ENCODE data around the gene C1orf115. TPM values are rescaled to one million over a fixed set of nuclear protein-coding genes. Genes with fewer than 3 reads are reported as not detected.

The C1orf115 gene
- total RNA-seq, 1 experiment from 2014 or later: 5.1 TPM

- DNase-seq: no peak
- Mint-ChIP-seq H3K27ac (ENCODE audit: unreplicated experiment) (no peak overlapping the region), H3K36me3 (ENCODE audit: insufficient read depth, unreplicated experiment) (no peaks in the 10 kb centered on the region), H3K4me3 (ENCODE audit: low read depth, unreplicated experiment) (no peak overlapping the region), H3K27me3 (ENCODE audit: unreplicated experiment) (no peaks in the 10 kb centered on the region), H3K4me1 (ENCODE audit: low read depth, unreplicated experiment) (peaks cover 7% of the 10 kb centered on the region), H3K9me3 (ENCODE audit: low read depth, unreplicated experiment) (no peaks in the 10 kb centered on the region)
- BruUV-seq (replicated peaks): no TSS peak
- TF ChIP-seq CTCF (IDR thresholded peaks at IDR 0.05; ENCODE audit: unreplicated experiment): no peak
- CTCF ChIA-PET: no interaction called here
- intact Hi-C loops (cut with micrococcal nuclease; ENCODE audit: unreplicated experiment): no loop called here
Observed at GRCh38 chr1:220742520-220742919, 52.4 kb downstream of the C1orf115 start.

DNA sequence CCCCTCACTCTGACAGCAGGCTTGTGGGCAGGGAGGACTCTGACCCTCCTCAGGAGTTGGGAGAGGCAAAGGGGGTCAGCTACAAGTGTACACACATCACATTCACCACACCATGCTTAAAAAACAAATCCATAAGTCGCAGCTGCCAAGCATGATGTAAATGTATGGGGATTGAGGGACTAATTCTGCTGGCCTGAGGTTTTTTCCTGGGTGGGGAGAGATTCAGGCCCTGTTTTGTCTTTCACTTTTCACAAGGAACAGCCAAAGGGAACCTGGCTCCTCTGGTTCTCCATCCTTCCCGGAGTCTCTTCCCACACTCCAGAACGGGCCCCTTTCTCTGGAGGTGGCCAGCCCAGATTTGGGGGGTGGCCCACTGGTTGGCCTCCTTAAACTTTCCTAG lies 56.7 kb downstream of the C1orf115 start:
- intact Hi-C loops (cut with micrococcal nuclease; ENCODE audit: unreplicated experiment): no loop called here
- TF ChIP-seq CTCF (IDR thresholded peaks at IDR 0.05; ENCODE audit: unreplicated experiment): no peak
- CTCF ChIA-PET: interaction anchor here (1.0 to 3.1 kb wide), 2 partner anchors 13 to 30 kb away, joined by 3 to 26 read pairs; no protein-coding TSS in a partner anchor
- no peaks in the 10 kb centered on the region for H3K9me3 Mint-ChIP-seq (ENCODE audit: low read depth, unreplicated experiment)
- DNase-seq: no peak
- peak overlapping the region; percentile 66 for H3K27ac Mint-ChIP-seq (ENCODE audit: unreplicated experiment)
- H3K36me3 Mint-ChIP-seq (ENCODE audit: insufficient read depth, unreplicated experiment): peaks cover 13% of the 10 kb centered on the region
- H3K27me3 Mint-ChIP-seq (ENCODE audit: unreplicated experiment): no peaks in the 10 kb centered on the region
- H3K4me1 Mint-ChIP-seq (ENCODE audit: low read depth, unreplicated experiment): peaks cover 24% of the 10 kb centered on the region
- H3K4me3 Mint-ChIP-seq (ENCODE audit: low read depth, unreplicated experiment): peak overlapping the region; percentile 91
- BruUV-seq (replicated peaks): no TSS peak

GRCh38 chr1:220747437-220748088 lies 57.4 kb downstream of the C1orf115 start:
- Mint-ChIP-seq H3K4me1 (ENCODE audit: low read depth, unreplicated experiment) (peaks cover 25% of the 10 kb centered on the region), H3K27ac (ENCODE audit: unreplicated experiment) (peak overlapping the region; percentile 66), H3K4me3 (ENCODE audit: low read depth, unreplicated experiment) (peak overlapping the region; percentile 91), H3K27me3 (ENCODE audit: unreplicated experiment) (no peaks in the 10 kb centered on the region), H3K36me3 (ENCODE audit: insufficient read depth, unreplicated experiment) (peaks cover 13% of the 10 kb centered on the region), H3K9me3 (ENCODE audit: low read depth, unreplicated experiment) (no peaks in the 10 kb centered on the region)
- no TSS peak for BruUV-seq (replicated peaks)
- CTCF ChIA-PET: interaction anchor here (0.6 to 3.1 kb wide), 9 partner anchors 14 to 558 kb away, joined by 3 to 26 read pairs (median 4); no protein-coding TSS in a partner anchor
- no peak for TF ChIP-seq CTCF (IDR thresholded peaks at IDR 0.05; ENCODE audit: unreplicated experiment)
- DNase-seq: no peak
- intact Hi-C loops (cut with micrococcal nuclease; ENCODE audit: unreplicated experiment): loop anchor here (1.0 kb wide), 1 partner anchor 13 kb away; no protein-coding TSS in a partner anchor

DNA sequence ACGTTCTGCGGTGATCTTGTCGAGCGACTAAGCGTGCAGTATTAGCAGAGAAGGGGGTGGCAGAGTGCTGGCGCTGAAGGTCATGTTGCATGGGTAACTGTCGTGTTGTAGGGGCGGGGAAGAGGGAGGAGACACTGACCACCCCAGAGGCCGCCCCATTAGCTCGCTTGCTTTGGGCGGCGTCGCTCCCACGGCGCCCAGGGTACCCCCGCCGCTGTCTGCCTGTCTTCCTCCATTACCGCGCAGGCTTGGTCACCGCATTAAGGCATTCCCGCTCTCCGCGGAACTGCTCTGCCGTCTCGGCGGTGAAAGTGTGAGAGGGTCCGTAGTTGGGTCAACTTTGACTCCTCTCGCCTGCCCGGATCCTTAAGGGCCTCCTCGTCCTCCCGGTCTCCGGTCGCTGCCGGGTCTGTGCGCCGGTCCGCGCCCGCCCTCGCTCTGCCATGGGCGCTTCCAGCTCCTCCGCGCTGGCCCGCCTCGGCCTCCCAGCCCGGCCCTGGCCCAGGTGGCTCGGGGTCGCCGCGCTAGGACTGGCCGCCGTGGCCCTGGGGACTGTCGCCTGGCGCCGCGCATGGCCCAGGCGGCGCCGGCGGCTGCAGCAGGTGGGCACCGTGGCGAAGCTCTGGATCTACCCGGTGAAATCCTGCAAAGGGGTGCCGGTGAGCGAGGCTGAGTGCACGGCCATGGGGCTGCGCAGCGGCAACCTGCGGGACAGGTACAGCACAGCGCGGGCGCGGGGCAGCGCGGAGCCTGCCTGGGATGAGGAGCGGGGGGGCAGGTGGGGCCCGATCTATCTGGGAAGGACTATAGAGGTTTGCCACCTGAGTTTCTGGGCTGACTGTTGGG lies 58.1 kb downstream of the C1orf115 start, which contains the start of gene MTARC2:
Gene MTARC2, plus strand, starts transcription at position 234 of the 846 bp plus-strand sequence. Its CDS starts 210 bp downstream, at position 444.
- BruUV-seq (replicated peaks): no TSS peak
- Mint-ChIP-seq H3K4me3 (ENCODE audit: low read depth, unreplicated experiment) (peak within 1 kb of the TSS; percentile 91), H3K9me3 (ENCODE audit: low read depth, unreplicated experiment) (no peaks in the 10 kb centered on the region), H3K27me3 (ENCODE audit: unreplicated experiment) (no peaks in the 10 kb centered on the region), H3K36me3 (ENCODE audit: insufficient read depth, unreplicated experiment) (peaks cover 13% of the 10 kb centered on the region), H3K27ac (ENCODE audit: unreplicated experiment) (peak within 1 kb of the TSS; percentile 66), H3K4me1 (ENCODE audit: low read depth, unreplicated experiment) (peaks cover 25% of the 10 kb centered on the region)
- CTCF ChIA-PET: interaction anchor here (0.5 to 3.1 kb wide), 9 partner anchors 14 to 559 kb away, joined by 3 to 26 read pairs (median 4); no protein-coding TSS in a partner anchor
- TF ChIP-seq CTCF (IDR thresholded peaks at IDR 0.05; ENCODE audit: unreplicated experiment): no peak
- intact Hi-C loops (cut with micrococcal nuclease; ENCODE audit: unreplicated experiment): loop anchor here (1.0 kb wide), 1 partner anchor 14 kb away; no protein-coding TSS in a partner anchor
- peak; percentile 77 for DNase-seq

Other genes starting within 250 kb of the C1orf115 start
- 1.8 and 3.0 TPM in 2 replicates for gene MARK1, start 162.2 kb upstream of the C1orf115 start, total RNA-seq (2022)
- 9.1 and 16.4 TPM in 2 replicates for gene MTARC2, start 58.0 kb downstream of the C1orf115 start, total RNA-seq (2022)
- 18.9 and 21.3 TPM in 2 replicates for gene MTARC1, start 96.5 kb downstream of the C1orf115 start, total RNA-seq (2022)
- 0.09 and 0.32 TPM in 2 replicates for gene HLX, start 189.1 kb downstream of the C1orf115 start, total RNA-seq (2022)

Measured in Calu3 (cell line).